Stimulated activated naive CD8-positive, alpha-beta T cell treated with anti-CD3 and anti-CD28 coated beads, Interleukin-15, Interleukin-2, amounts not matched to agents 100 ng/mL and 50 ng/mL, for 24 hours (primary cell): ENCODE measurements around the gene GAGE12C.
"Not testable (repeated sequence)": the region's sequence is repeated elsewhere in the genome, so short reads cannot be mapped to it uniquely, and the experiment has no call there.

ENCODE experiments used
- H3K27ac Mint-ChIP-seq: one replicate; pipeline ENCODE4 v1.8.0; 2021; ENCODE audit warnings: mild to moderate bottlenecking, mixed read lengths
- H3K27me3 Mint-ChIP-seq: one replicate; pipeline ENCODE4 v1.8.0; 2021; ENCODE audit warnings: mixed read lengths
- H3K36me3 Mint-ChIP-seq: one replicate; pipeline ENCODE4 v1.8.0; 2021; ENCODE audit warnings: low read depth, mixed read lengths
- H3K4me1 Mint-ChIP-seq: one replicate; pipeline ENCODE4 v1.8.0; 2021; ENCODE audit warnings: low read depth, mixed read lengths
- H3K4me3 Mint-ChIP-seq: one replicate; pipeline ENCODE4 v1.8.0; 2021; ENCODE audit warnings: mild to moderate bottlenecking, mixed read lengths
- H3K9me3 Mint-ChIP-seq: one replicate; pipeline ENCODE4 v1.8.0; 2021; ENCODE audit warnings: mixed read lengths

GAGE12C gene, protein sequence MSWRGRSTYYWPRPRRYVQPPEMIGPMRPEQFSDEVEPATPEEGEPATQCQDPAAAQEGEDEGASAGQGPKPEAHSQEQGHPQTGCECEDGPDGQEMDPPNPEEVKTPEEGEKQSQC

DNA sequence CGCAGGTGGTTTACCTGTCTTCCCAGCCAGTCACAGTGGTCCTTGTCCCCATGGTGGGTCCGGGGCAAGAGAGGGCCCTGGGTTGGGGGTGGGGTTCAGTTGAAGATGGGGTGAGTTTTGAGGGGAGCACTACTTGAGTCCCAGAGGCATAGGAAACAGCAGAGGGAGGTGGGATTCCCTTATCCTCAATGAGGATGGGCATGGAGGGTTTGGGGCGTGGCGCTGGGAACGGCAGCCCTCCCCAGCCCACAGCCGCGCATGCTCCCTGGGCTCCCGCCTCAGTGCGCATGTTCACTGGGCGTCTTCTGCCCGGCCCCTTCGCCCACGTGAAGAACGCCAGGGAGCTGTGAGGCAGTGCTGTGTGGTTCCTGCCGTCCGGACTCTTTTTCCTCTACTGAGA, at the start of gene GAGE12C:
TSS of gene GAGE12C (plus strand) at position 301 of the 400 bp plus-strand sequence. CDS start 1,155 bp downstream, outside the sequence.
- not testable (repeated sequence) for H3K27me3 Mint-ChIP-seq, H3K36me3 Mint-ChIP-seq, H3K9me3 Mint-ChIP-seq, H3K4me3 Mint-ChIP-seq, H3K4me1 Mint-ChIP-seq, H3K27ac Mint-ChIP-seq

DNA sequence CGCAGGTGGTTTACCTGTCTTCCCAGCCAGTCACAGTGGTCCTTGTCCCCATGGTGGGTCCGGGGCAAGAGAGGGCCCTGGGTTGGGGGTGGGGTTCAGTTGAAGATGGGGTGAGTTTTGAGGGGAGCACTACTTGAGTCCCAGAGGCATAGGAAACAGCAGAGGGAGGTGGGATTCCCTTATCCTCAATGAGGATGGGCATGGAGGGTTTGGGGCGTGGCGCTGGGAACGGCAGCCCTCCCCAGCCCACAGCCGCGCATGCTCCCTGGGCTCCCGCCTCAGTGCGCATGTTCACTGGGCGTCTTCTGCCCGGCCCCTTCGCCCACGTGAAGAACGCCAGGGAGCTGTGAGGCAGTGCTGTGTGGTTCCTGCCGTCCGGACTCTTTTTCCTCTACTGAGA, 9.5 kb downstream of the GAGE12C start, which contains the start of gene GAGE12D:
TSS of gene GAGE12D (plus strand) at position 301 of the 400 bp plus-strand sequence. CDS start 1,155 bp downstream, outside the sequence.
- not testable (repeated sequence) for H3K36me3 Mint-ChIP-seq, H3K27ac Mint-ChIP-seq, H3K27me3 Mint-ChIP-seq, H3K4me1 Mint-ChIP-seq, H3K9me3 Mint-ChIP-seq, H3K4me3 Mint-ChIP-seq

DNA sequence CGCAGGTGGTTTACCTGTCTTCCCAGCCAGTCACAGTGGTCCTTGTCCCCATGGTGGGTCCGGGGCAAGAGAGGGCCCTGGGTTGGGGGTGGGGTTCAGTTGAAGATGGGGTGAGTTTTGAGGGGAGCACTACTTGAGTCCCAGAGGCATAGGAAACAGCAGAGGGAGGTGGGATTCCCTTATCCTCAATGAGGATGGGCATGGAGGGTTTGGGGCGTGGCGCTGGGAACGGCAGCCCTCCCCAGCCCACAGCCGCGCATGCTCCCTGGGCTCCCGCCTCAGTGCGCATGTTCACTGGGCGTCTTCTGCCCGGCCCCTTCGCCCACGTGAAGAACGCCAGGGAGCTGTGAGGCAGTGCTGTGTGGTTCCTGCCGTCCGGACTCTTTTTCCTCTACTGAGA, 19.0 kb downstream of the GAGE12C start, which contains the start of gene GAGE12E:
TSS of gene GAGE12E (plus strand) at position 301 of the 400 bp plus-strand sequence. CDS start 1,155 bp downstream, outside the sequence.
- H3K9me3 Mint-ChIP-seq, result not testable (repeated sequence)

GRCh38 chrX:49560542-49560941, 28.6 kb downstream of the GAGE12C start, which contains the start of gene GAGE12F:
GAGE12F (plus strand) TSS chrX:49560842; CDS start chrX:49561997, 1,155 bp downstream.
- not testable (repeated sequence) for H3K36me3 Mint-ChIP-seq, H3K4me1 Mint-ChIP-seq, H3K27ac Mint-ChIP-seq, H3K27me3 Mint-ChIP-seq, H3K4me3 Mint-ChIP-seq, H3K9me3 Mint-ChIP-seq

More for the DNA sequence above, 19.0 kb downstream of the GAGE12C start, which contains the start of gene GAGE12E:
- H3K36me3 Mint-ChIP-seq, H3K4me1 Mint-ChIP-seq, H3K4me3 Mint-ChIP-seq, H3K27me3 Mint-ChIP-seq, H3K27ac Mint-ChIP-seq: not testable (repeated sequence)

DNA sequence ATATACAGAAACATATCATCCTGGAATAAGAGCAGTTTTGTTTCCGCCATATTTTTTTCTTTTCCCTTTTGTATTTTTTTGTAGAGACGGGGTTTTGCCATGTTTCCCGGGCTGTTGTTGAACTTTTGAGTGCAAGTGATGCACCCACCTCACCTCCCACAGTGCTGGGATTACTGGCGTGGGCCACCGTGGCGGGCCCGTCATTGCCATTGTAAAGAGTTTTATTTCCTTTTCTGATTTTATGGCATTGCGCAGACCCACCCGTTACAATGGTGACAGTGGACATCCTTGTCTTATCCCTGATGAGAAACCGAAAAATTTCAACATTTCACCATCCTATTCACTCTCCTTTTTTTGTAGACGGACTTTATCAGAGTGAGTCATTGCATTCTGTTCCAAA, 36.8 kb downstream of the GAGE12C start:
- not testable (repeated sequence) for H3K4me3 Mint-ChIP-seq, H3K9me3 Mint-ChIP-seq, H3K36me3 Mint-ChIP-seq, H3K27me3 Mint-ChIP-seq, H3K27ac Mint-ChIP-seq, H3K4me1 Mint-ChIP-seq

- H3K9me3 Mint-ChIP-seq, H3K36me3 Mint-ChIP-seq, H3K27ac Mint-ChIP-seq, H3K4me3 Mint-ChIP-seq, H3K27me3 Mint-ChIP-seq, H3K4me1 Mint-ChIP-seq: not testable (repeated sequence)
These were observed 37.2 kb downstream of the GAGE12C start for GRCh38 chrX:49569152-49569551.

- not testable (repeated sequence) for H3K9me3 Mint-ChIP-seq, H3K27ac Mint-ChIP-seq, H3K36me3 Mint-ChIP-seq, H3K4me3 Mint-ChIP-seq, H3K27me3 Mint-ChIP-seq, H3K4me1 Mint-ChIP-seq
These were observed 38.1 kb downstream of the GAGE12C start, which contains the start of gene GAGE12G for GRCh38 chrX:49570100-49570499. GAGE12G (plus strand) TSS chrX:49570400; CDS start chrX:49571555, 1,155 bp downstream.

GRCh38 chrX:49579649-49580048, 47.7 kb downstream of the GAGE12C start, which contains the start of gene GAGE12H:
GAGE12H (plus strand) TSS chrX:49579949; CDS start chrX:49581104, 1,155 bp downstream.
- not testable (repeated sequence) for H3K27me3 Mint-ChIP-seq, H3K27ac Mint-ChIP-seq, H3K9me3 Mint-ChIP-seq, H3K36me3 Mint-ChIP-seq, H3K4me3 Mint-ChIP-seq, H3K4me1 Mint-ChIP-seq
